Measurements from ENCODE around the gene DACT2. TPM values are rescaled to one million over a fixed set of nuclear protein-coding genes. Genes with fewer than 3 reads are reported as not detected.
A peak's percentile ranks its signal among the peaks of the same experiment; 100 is the strongest.

The DACT2 gene
- total RNA-seq, 6 experiments from 2014 or later: 0.29 to 0.99 (median 0.86) TPM; not detected in 1

DNA sequence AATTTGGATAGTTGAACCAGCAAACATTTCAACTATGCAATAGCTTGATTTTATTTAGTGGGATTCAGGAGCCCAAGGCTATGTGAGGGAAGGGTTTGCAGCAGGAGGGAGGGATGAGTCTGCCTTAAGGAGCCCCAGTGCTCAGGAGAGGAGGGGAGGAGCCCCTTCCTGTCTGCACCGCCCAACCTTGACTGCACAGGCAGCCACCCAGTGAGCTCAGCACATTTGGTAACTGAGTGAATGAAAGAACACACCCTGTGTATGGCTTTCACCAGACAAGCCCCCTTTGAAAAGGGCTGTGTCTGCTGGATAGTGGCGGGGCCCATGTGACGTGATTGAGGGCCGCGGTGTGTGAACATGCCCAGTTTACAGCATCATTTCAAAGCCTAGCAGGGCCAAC lies 17.0 kb downstream of the DACT2 start:
- Histone ChIP-seq H3K4me1 (peaks cover 0 to 20% (median 9%) of the 10 kb centered on the region in 4 donors), H3K4me3 (no peak overlapping the region), H3K27me3 (no peaks in the 10 kb centered on the region), H3K27ac (peak overlapping the region in 1 of 3 donors; percentile 37), H3K9me3 (no peaks in the 10 kb centered on the region), H3K36me3 (no peaks in the 10 kb centered on the region)
- intact Hi-C loops (cut with DNase I): no loop called here
- DNase-seq (peak in 1 of 3 donors; percentile 47), ATAC-seq (peak in 3 of 4 donors; percentile 16 to 26 (median 25))
- 45% methylated on average over 5 of the region's 5 CpGs for WGBS (ENCODE audit: insufficient coverage, low coverage, low lambda C conversion rate, missing lambda C conversion rate)
- TF ChIP-seq POLR2A (IDR thresholded peaks at IDR 0.05): no peak
- TF ChIP-seq, protein P1, sequence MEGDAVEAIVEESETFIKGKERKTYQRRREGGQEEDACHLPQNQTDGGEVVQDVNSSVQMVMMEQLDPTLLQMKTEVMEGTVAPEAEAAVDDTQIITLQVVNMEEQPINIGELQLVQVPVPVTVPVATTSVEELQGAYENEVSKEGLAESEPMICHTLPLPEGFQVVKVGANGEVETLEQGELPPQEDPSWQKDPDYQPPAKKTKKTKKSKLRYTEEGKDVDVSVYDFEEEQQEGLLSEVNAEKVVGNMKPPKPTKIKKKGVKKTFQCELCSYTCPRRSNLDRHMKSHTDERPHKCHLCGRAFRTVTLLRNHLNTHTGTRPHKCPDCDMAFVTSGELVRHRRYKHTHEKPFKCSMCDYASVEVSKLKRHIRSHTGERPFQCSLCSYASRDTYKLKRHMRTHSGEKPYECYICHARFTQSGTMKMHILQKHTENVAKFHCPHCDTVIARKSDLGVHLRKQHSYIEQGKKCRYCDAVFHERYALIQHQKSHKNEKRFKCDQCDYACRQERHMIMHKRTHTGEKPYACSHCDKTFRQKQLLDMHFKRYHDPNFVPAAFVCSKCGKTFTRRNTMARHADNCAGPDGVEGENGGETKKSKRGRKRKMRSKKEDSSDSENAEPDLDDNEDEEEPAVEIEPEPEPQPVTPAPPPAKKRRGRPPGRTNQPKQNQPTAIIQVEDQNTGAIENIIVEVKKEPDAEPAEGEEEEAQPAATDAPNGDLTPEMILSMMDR (IDR thresholded peaks at IDR 0.05): no peak

DNA sequence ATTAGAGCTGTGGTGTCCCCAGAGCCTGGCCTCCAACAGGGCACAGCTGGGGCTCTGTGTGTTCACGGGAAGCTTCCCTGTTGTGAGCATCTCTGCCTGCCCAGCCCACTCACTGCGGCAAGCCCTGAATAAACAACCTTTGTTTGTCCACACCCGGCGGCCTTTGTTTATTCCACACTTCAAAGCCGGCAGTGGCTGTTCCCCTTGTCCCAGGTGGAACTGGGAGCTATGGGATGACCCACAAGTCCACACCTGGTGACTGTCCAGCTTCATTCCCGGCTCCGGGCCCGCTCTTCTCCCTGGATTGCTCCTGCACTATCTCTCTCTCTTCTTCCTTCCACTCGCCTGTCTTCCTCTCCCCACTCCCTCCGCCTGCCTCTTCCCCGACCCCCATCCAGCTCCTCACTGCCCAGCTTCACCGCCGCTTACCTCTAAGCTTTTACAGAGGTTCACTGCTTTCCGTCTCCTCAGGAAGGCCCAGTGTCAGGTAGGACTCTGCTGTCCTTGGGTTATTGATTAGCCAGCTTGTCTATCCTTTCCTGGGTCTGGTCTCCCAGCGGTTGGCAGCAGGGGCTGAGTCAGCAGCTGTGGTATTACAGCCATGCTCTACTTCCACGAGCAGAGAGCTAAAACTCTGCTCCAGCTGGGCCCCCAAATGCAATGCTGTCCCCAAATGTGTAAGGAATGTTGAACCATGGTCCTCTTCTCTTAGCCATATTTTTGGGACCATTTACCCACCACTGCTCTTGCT lies 17.8 kb downstream of the DACT2 start:
- 12% methylated on average over 15 of the region's 16 CpGs for WGBS (ENCODE audit: insufficient coverage, low coverage, low lambda C conversion rate, missing lambda C conversion rate)
- Histone ChIP-seq H3K4me3 (peak overlapping the region in 2 of 3 donors; percentile 28 to 33), H3K9me3 (no peaks in the 10 kb centered on the region), H3K4me1 (peaks cover 0 to 26% (median 11%) of the 10 kb centered on the region in 4 donors), H3K36me3 (no peaks in the 10 kb centered on the region), H3K27ac (peak overlapping the region in 2 of 3 donors; percentile 37 to 56), H3K27me3 (no peaks in the 10 kb centered on the region)
- DNase-seq (peak in 2 of 3 donors; percentile 74 to 78), ATAC-seq (peak; percentile 81 to 90 (median 84))
- TF ChIP-seq, protein P1 (IDR thresholded peaks at IDR 0.05): no peak
- no peak for TF ChIP-seq POLR2A (IDR thresholded peaks at IDR 0.05)
- intact Hi-C loops (cut with DNase I): no loop called here

GRCh38 chr6:168300975-168301647 lies 18.5 kb downstream of the DACT2 start:
- no peak for TF ChIP-seq POLR2A (IDR thresholded peaks at IDR 0.05)
- TF ChIP-seq, protein P1 (IDR thresholded peaks at IDR 0.05): no peak
- H3K27ac ChIP-seq: peak overlapping the region in 1 of 3 donors; percentile 37

GRCh38 chr6:168299541-168300511 lies 19.8 kb downstream of the DACT2 start:
- ATAC-seq (no peak), DNase-seq (peak in 1 of 3 donors; percentile 48)
- Histone ChIP-seq H3K4me1 (peaks cover 0 to 26% (median 11%) of the 10 kb centered on the region in 4 donors), H3K36me3 (no peaks in the 10 kb centered on the region), H3K4me3 (no peak overlapping the region), H3K27ac (no peak overlapping the region), H3K27me3 (no peaks in the 10 kb centered on the region), H3K9me3 (no peaks in the 10 kb centered on the region)
- intact Hi-C loops (cut with DNase I): no loop called here
- 66% methylated on average over 6 of the region's 28 CpGs for WGBS (ENCODE audit: insufficient coverage, low coverage, low lambda C conversion rate, missing lambda C conversion rate)
- no peak for TF ChIP-seq POLR2A (IDR thresholded peaks at IDR 0.05)
- TF ChIP-seq, protein P1 (IDR thresholded peaks at IDR 0.05): no peak

More at GRCh38 chr6:168300975-168301647, 18.5 kb downstream of the DACT2 start:
- DNase-seq (peak in 1 of 3 donors; percentile 42), ATAC-seq (peak in 1 of 4 donors; percentile 27)
- WGBS (ENCODE audit: insufficient coverage, low coverage, low lambda C conversion rate, missing lambda C conversion rate): 62% methylated on average over 18 of the region's 20 CpGs
- intact Hi-C loops (cut with DNase I): no loop called here
- H3K27me3 ChIP-seq: no peaks in the 10 kb centered on the region
- H3K9me3 ChIP-seq: no peaks in the 10 kb centered on the region
- no peaks in the 10 kb centered on the region for H3K36me3 ChIP-seq
- H3K4me1 ChIP-seq: peaks cover 0 to 26% (median 11%) of the 10 kb centered on the region in 4 donors
- H3K4me3 ChIP-seq: peak overlapping the region in 2 of 3 donors; percentile 28 to 33

Measured in right lobe of liver (tissue), 6 donors.